C4-2B (cell line): ENCODE data around the gene SMAD2.

Experiments
- ZFX ChIP-seq: fragments of 450-650 bp; IDR thresholded peaks from 2 replicates; pipeline ENCODE4 v1.6.1; 2017
- TF ChIP-seq, protein P1 (sequence below): fragments of 450-650 bp; conservative IDR thresholded peaks from 2 replicates; pipeline ENCODE4 v1.5.1; 2017; ENCODE audit warnings: mild to moderate bottlenecking

- TF ChIP-seq, protein P1, sequence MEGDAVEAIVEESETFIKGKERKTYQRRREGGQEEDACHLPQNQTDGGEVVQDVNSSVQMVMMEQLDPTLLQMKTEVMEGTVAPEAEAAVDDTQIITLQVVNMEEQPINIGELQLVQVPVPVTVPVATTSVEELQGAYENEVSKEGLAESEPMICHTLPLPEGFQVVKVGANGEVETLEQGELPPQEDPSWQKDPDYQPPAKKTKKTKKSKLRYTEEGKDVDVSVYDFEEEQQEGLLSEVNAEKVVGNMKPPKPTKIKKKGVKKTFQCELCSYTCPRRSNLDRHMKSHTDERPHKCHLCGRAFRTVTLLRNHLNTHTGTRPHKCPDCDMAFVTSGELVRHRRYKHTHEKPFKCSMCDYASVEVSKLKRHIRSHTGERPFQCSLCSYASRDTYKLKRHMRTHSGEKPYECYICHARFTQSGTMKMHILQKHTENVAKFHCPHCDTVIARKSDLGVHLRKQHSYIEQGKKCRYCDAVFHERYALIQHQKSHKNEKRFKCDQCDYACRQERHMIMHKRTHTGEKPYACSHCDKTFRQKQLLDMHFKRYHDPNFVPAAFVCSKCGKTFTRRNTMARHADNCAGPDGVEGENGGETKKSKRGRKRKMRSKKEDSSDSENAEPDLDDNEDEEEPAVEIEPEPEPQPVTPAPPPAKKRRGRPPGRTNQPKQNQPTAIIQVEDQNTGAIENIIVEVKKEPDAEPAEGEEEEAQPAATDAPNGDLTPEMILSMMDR = no peak
- no peak for TF ChIP-seq ZFX
Measured at GRCh38 chr18:47793609-47794008, 136.8 kb downstream of the SMAD2 start.
